Measurements from ENCODE around the gene CAMTA1. TPM values are rescaled to one million over a fixed set of nuclear protein-coding genes. Genes with fewer than 3 reads are reported as not detected.

The CAMTA1 gene
- total RNA-seq, 1 donor from 2014 or later, result 69.9 TPM

- intact Hi-C loops (cut with micrococcal nuclease), result no loop called here
- H3K36me3 Mint-ChIP-seq (ENCODE audit: low read depth), result no peaks in the 10 kb centered on the region
- H3K4me3 Mint-ChIP-seq, result no peak overlapping the region
- no peaks in the 10 kb centered on the region for H3K9me3 Mint-ChIP-seq
- H3K27ac Mint-ChIP-seq, result no peak overlapping the region
- H3K27me3 Mint-ChIP-seq, result peaks cover 19% of the 10 kb centered on the region
- DNase-seq, result no peak
- H3K4me1 Mint-ChIP-seq, result peaks cover 21% of the 10 kb centered on the region
Measured at GRCh38 chr1:6971699-6972098, 186.4 kb downstream of the CAMTA1 start.

DNA sequence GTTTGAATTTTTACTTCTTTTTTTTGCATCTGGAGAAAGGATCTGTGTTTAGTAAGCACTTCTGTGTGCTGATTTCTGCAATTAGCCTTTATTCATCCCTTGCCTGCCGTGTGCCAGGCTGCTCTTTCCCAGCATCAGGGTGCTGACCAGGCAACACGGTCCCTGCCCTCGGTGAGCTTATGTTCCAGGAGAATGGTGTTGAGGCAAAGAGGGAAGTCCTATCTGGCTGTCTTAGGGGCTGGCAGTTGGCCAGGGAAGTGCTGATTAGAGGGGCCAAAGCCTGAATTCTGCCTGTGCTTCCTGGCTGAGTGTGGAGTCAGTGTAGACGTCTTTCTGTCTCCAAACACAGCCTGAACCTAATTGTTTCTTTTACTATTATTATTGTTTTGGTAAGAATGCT is 187.1 kb downstream of the CAMTA1 start:
- peaks cover 19% of the 10 kb centered on the region for H3K27me3 Mint-ChIP-seq
- no peak overlapping the region for H3K4me3 Mint-ChIP-seq
- peaks cover 20% of the 10 kb centered on the region for H3K4me1 Mint-ChIP-seq
- H3K27ac Mint-ChIP-seq, result no peak overlapping the region
- no peaks in the 10 kb centered on the region for H3K36me3 Mint-ChIP-seq (ENCODE audit: low read depth)
- intact Hi-C loops (cut with micrococcal nuclease), result no loop called here
- DNase-seq, result no peak
- H3K9me3 Mint-ChIP-seq, result no peaks in the 10 kb centered on the region

GRCh38 chr1:6975331-6976043 is 190.2 kb downstream of the CAMTA1 start:
- Mint-ChIP-seq H3K27me3 (no peaks in the 10 kb centered on the region), H3K4me3 (no peak overlapping the region), H3K4me1 (no peaks in the 10 kb centered on the region), H3K36me3 (ENCODE audit: low read depth) (no peaks in the 10 kb centered on the region), H3K9me3 (no peaks in the 10 kb centered on the region), H3K27ac (no peak overlapping the region)
- no peak for DNase-seq
- intact Hi-C loops (cut with micrococcal nuclease), result no loop called here

GRCh38 chr1:6976044-6976375 is 190.8 kb downstream of the CAMTA1 start:
- H3K36me3 Mint-ChIP-seq (ENCODE audit: low read depth), result no peaks in the 10 kb centered on the region
- H3K4me1 Mint-ChIP-seq, result no peaks in the 10 kb centered on the region
- intact Hi-C loops (cut with micrococcal nuclease), result no loop called here
- H3K27me3 Mint-ChIP-seq, result peaks cover 2% of the 10 kb centered on the region
- DNase-seq, result no peak
- H3K4me3 Mint-ChIP-seq, result no peak overlapping the region
- no peaks in the 10 kb centered on the region for H3K9me3 Mint-ChIP-seq
- no peak overlapping the region for H3K27ac Mint-ChIP-seq

- Mint-ChIP-seq H3K27me3 (peaks cover 2% of the 10 kb centered on the region), H3K4me1 (no peaks in the 10 kb centered on the region), H3K9me3 (no peaks in the 10 kb centered on the region), H3K4me3 (no peak overlapping the region), H3K36me3 (ENCODE audit: low read depth) (no peaks in the 10 kb centered on the region), H3K27ac (no peak overlapping the region)
- intact Hi-C loops (cut with micrococcal nuclease), result no loop called here
- no peak for DNase-seq
Measured at GRCh38 chr1:6979003-6979613, 193.9 kb downstream of the CAMTA1 start.

DNA sequence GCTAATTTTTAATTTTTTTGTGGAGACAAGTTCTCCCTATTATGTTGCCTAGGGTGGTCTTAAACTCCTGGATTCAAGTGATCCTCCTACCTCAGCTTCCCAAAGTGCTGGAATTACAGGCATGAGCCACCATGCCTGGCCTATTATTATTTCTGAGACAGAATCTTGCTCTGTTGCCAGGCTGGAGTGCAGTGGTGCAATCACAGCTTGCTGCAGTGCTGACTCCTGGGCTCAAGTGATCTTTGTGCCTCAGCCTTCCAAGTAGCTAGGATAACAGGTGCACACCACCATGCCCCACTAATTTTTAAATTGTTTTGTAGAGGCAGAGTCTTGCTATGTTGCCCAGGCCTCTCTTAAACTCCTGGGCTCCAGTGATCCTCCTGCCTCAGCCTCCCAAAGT is 196.3 kb downstream of the CAMTA1 start:
- intact Hi-C loops (cut with micrococcal nuclease), result no loop called here
- Mint-ChIP-seq H3K9me3 (no peaks in the 10 kb centered on the region), H3K4me1 (no peaks in the 10 kb centered on the region), H3K27me3 (peaks cover 2% of the 10 kb centered on the region), H3K36me3 (ENCODE audit: low read depth) (no peaks in the 10 kb centered on the region), H3K27ac (no peak overlapping the region), H3K4me3 (no peak overlapping the region)
- no peak for DNase-seq

DNA sequence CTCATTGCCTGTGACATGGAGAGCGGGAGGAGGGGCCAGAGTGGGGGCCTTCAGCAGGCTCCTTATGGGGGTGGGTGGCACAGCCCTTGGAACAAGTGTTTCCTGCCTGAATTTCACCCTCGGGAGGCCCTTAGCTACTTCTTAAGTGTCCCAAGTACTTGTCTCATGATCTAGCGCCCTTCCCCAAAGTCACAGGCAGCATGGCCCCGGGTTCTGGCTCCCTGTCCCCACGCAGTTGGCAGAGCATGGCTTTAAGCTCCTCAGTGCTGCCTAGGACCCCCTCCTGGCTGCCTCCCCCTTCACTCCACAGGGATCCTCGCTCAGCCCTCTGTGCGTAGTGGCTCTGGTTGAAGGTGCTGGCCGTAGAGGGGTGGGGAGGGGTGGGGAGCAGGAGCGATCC is 197.2 kb downstream of the CAMTA1 start:
- no peaks in the 10 kb centered on the region for H3K9me3 Mint-ChIP-seq
- no peak overlapping the region for H3K27ac Mint-ChIP-seq
- H3K4me3 Mint-ChIP-seq, result no peak overlapping the region
- no peak for DNase-seq
- intact Hi-C loops (cut with micrococcal nuclease), result no loop called here
- H3K27me3 Mint-ChIP-seq, result peaks cover 2% of the 10 kb centered on the region
- H3K4me1 Mint-ChIP-seq, result no peaks in the 10 kb centered on the region
- no peaks in the 10 kb centered on the region for H3K36me3 Mint-ChIP-seq (ENCODE audit: low read depth)

- no peak for DNase-seq
- H3K9me3 Mint-ChIP-seq, result no peaks in the 10 kb centered on the region
- H3K27me3 Mint-ChIP-seq, result peaks cover 2% of the 10 kb centered on the region
- H3K27ac Mint-ChIP-seq, result no peak overlapping the region
- no peaks in the 10 kb centered on the region for H3K4me1 Mint-ChIP-seq
- no peak overlapping the region for H3K4me3 Mint-ChIP-seq
- intact Hi-C loops (cut with micrococcal nuclease), result no loop called here
- H3K36me3 Mint-ChIP-seq (ENCODE audit: low read depth), result no peaks in the 10 kb centered on the region
Measured at GRCh38 chr1:6982860-6983259, 197.6 kb downstream of the CAMTA1 start.

DNA sequence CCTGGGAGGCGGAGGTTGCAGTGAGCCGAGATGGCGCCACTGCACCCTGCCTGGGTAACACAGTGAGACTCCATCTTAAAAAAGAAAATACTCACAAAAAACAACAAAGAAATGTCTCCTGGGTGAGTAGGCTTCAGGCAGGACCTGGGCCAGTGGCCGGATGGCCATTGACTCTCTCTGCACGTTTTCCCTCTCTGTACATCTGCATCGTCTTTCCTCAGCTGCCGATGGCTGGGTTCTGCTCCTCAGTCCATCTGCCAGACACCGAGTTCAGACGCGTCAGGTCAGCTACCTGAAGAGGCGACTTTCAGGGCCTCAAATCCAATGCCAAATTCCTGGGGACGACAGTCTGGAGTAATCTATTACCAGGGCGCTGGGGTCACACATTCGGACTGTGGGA is 199.3 kb downstream of the CAMTA1 start:
- Mint-ChIP-seq H3K9me3 (no peaks in the 10 kb centered on the region), H3K36me3 (ENCODE audit: low read depth) (no peaks in the 10 kb centered on the region), H3K27ac (no peak overlapping the region), H3K27me3 (peaks cover 3% of the 10 kb centered on the region), H3K4me3 (no peak overlapping the region), H3K4me1 (no peaks in the 10 kb centered on the region)
- DNase-seq, result no peak
- intact Hi-C loops (cut with micrococcal nuclease), result no loop called here

- intact Hi-C loops (cut with micrococcal nuclease), result no loop called here
- Mint-ChIP-seq H3K27me3 (peaks cover 8% of the 10 kb centered on the region), H3K4me3 (no peak overlapping the region), H3K36me3 (ENCODE audit: low read depth) (no peaks in the 10 kb centered on the region), H3K27ac (no peak overlapping the region), H3K4me1 (no peaks in the 10 kb centered on the region), H3K9me3 (no peaks in the 10 kb centered on the region)
- DNase-seq, result no peak
Measured at GRCh38 chr1:6984986-6985385, 199.7 kb downstream of the CAMTA1 start.

DNA sequence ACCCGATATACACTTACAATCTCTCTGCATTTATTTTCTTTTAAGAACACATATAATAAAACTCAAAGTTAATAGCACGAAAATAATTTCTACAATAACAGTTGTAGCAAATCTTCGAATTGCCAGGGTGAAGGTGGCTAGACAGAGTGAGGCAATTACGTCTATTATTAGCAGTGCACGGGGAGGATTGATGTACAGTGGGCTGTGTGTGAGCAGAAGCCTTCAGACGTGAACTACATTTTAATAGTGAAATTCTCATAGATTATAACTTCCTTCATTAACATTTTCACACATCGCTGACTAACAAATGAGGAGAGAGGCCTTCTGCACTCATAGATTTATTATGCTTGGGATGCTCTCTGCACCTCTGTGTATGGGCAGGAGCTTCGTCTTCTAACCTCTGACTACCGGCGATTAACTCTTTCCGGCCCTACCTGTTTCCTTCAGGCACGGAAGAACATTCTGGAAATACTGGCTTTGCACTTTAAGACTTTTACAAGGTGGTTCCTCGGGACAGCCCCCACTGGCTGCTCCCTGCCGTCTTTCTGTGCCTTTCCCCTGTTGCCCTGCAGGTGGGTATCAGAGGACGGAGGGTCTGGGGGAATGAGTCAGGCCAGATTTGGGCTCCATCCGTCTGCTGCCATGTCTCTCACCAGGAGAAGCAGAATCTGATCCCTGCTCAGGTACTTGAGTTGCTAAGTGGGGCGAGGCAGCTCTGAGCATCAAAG is 200.5 kb downstream of the CAMTA1 start:
- no peak for DNase-seq
- Mint-ChIP-seq H3K36me3 (ENCODE audit: low read depth) (no peaks in the 10 kb centered on the region), H3K9me3 (no peaks in the 10 kb centered on the region), H3K4me1 (no peaks in the 10 kb centered on the region), H3K27ac (no peak overlapping the region), H3K4me3 (no peak overlapping the region), H3K27me3 (peaks cover 10% of the 10 kb centered on the region)
- intact Hi-C loops (cut with micrococcal nuclease), result no loop called here

- intact Hi-C loops (cut with micrococcal nuclease), result no loop called here
- Mint-ChIP-seq H3K36me3 (ENCODE audit: low read depth) (no peaks in the 10 kb centered on the region), H3K27ac (no peak overlapping the region), H3K27me3 (peaks cover 10% of the 10 kb centered on the region), H3K4me3 (no peak overlapping the region), H3K9me3 (no peaks in the 10 kb centered on the region), H3K4me1 (no peaks in the 10 kb centered on the region)
- no peak for DNase-seq
Measured at GRCh38 chr1:6986281-6986680, 201.0 kb downstream of the CAMTA1 start.

GRCh38 chr1:6987940-6988339 is 202.7 kb downstream of the CAMTA1 start:
- DNase-seq, result no peak
- no peak overlapping the region for H3K27ac Mint-ChIP-seq
- H3K27me3 Mint-ChIP-seq, result peaks cover 18% of the 10 kb centered on the region
- H3K36me3 Mint-ChIP-seq (ENCODE audit: low read depth), result no peaks in the 10 kb centered on the region
- intact Hi-C loops (cut with micrococcal nuclease), result no loop called here
- H3K9me3 Mint-ChIP-seq, result no peaks in the 10 kb centered on the region
- H3K4me1 Mint-ChIP-seq, result no peaks in the 10 kb centered on the region
- H3K4me3 Mint-ChIP-seq, result no peak overlapping the region

DNA sequence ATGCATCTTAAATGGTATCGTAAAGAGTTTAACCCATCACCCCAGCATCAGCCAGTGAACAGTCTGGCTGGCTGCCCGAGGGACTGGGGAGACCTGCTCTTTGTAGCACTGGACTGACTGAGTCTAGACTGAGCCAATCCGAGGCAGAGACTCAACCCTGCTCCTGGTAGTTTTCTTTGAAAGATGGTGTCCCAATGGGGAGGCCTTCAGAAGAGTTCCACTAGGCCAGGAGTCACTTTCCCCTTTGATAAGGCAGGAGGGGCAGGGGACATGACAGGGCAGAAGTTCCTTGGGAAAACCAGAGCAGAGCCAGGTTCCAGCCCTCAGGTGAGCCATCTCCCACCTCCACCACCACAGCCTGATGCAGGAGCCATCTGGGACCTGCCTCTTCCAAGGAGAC is 203.5 kb downstream of the CAMTA1 start:
- Mint-ChIP-seq H3K4me1 (no peaks in the 10 kb centered on the region), H3K27ac (no peak overlapping the region), H3K36me3 (ENCODE audit: low read depth) (no peaks in the 10 kb centered on the region), H3K27me3 (peaks cover 25% of the 10 kb centered on the region), H3K4me3 (no peak overlapping the region), H3K9me3 (no peaks in the 10 kb centered on the region)
- intact Hi-C loops (cut with micrococcal nuclease), result no loop called here
- DNase-seq, result no peak
